NCI-H82 treated with DMSO at 0.1 percent for 48 hours (cell line): ENCODE data around the gene SPEF1.
"Not testable (repeated sequence)": the region's sequence is repeated elsewhere in the genome, so short reads cannot be mapped to it uniquely, and the experiment has no call there.

Experiments used
- DNase-seq: peaks from one replicate; lab custom pipeline; 2025; ENCODE audit not compliant: unreplicated experiment; lab: John Stamatoyannopoulos, UW

SPEF1 gene, protein sequence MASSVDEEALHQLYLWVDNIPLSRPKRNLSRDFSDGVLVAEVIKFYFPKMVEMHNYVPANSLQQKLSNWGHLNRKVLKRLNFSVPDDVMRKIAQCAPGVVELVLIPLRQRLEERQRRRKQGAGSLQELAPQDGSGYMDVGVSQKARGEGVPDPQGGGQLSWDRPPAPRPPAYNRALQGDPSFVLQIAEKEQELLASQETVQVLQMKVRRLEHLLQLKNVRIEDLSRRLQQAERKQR

DNA sequence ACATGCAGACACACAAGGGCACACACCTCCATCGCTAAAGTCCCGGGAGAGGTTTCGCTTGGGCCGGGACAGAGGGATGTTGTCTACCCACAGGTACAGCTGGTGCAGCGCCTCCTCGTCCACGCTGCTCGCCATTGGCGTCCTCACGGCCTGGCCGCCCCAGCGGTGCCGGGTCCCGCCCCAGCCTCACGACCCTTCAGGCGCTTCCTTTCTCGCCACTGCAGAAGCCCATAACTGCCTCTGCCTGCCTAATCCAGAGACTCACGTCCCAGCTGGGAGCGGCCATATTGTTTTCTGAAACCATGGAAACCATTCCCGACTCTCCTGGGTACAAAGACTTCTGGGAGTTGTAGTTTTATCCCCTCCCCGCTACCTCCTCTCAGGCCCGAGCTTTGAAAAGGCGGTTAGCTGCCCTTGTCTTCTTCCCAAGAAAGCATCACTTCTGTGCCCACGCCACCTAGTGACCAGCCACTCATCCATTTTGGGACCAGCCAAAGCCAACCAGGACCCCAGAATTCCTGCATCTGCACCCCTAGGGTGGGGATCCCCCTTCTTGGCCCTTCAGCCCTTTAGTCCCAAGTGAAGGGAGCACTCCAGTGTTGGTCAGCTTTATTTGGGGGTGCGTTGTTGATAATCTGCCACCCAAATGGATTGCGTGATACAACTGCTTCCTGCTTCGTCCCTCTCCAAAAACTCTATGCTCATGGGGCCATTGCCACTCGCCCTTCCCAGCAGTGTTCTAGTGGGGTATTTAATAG, at the start of gene SPEF1:
TSS of gene SPEF1 (minus strand) at position 296 of the 758 bp plus-strand sequence. CDS start at position 135, 161 bp downstream.
- DNase-seq: peak; percentile 96

DNA sequence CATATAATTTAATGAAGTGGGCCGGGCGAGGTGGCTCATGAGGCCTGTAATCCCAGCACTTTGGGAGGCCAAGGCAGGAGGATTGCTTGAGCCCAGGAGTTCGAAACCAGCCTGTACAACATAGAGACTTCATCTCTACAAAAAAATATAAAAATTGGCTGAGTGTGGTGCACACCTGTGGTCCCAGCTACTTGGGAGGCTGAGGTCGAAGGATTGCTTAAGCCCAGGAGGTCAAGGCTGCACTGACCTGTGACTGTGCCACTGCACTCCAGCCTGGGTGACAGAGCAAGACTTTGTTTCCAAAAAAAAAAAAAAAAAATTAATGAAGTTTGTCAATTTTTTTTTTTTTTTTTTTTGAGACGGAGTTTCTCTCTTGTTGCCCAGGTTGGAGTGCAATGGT, 48.6 kb upstream of the SPEF1 start:
- not testable (repeated sequence) for DNase-seq

DNA sequence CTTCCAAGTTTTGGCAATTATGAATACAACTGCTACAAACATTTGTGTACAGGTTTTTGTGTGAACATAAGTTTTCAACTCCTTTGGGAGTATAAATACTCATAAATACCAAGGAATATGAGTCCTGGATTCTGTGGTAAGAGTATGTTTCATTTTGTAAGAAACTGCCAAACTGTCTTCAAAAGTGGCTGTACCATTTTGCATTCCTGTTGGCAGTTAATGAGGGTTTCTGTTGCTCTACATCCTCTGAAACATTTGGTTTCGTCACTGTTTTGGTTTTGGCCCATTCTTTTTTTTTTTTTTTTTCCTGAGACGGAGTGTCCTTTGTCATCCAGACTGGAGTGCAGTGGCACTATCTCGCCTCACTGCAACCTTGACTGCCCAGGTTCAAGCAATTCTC, 47.5 kb upstream of the SPEF1 start:
- no peak for DNase-seq

DNA sequence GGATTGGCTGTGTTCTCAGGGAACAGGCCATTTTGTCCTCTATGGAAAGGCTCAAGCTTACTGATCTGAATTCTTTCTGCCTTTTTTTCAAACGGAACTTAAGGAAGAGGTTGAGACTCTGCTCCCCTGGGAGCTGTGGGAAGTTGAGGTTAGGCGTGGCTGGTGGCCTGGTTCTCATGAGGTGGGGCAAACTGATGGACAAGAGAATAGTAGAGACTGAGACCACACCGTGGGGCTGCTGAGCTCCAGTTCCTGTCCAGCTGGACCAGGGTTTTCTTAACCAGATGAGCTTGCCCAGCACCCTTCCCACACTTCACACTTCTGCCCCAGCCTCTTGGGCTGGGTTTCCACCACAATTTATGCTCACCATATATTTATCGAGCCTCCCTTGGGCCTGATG, 45.2 kb upstream of the SPEF1 start:
- no peak for DNase-seq

DNA sequence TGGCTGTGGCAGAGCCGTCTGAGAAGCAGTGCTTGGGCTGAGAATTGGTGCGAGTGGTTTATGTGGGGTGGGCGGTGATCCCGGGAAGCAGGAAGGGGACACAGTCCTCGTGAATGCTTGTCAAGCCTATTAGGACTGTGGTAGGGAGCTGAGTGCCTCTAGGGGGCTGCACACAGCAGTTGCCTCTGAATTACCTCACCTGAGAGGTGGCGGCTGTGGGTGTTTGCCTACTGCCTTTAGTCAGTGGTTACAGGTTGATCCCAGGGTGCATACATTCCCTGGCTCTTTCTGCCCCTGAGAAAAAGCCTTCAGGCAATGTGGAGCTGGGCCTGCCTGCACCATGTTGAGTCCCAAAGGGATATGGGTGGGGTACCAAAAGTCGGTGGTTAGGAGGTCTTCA, 44.3 kb upstream of the SPEF1 start:
- DNase-seq: no peak

DNA sequence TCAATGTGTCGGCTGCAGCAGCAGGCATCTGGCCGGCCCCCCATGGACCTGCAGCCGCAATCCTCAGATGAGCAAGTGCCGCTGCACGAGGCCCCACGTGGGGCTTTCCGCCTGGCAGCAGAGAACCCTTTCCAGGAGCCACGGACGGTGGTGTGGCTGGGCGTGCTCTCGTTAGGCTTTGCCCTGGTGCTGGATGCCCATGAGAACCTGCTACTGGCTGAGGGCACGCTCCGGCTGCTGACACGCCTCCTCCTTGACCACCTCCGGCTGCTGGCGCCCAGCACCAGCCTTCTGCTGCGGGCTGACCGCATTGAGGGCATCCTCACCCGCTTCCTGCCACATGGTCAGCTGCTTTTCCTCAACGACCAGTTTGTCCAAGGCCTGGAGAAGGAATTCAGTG, 42.6 kb upstream of the SPEF1 start:
- DNase-seq: no peak

DNA sequence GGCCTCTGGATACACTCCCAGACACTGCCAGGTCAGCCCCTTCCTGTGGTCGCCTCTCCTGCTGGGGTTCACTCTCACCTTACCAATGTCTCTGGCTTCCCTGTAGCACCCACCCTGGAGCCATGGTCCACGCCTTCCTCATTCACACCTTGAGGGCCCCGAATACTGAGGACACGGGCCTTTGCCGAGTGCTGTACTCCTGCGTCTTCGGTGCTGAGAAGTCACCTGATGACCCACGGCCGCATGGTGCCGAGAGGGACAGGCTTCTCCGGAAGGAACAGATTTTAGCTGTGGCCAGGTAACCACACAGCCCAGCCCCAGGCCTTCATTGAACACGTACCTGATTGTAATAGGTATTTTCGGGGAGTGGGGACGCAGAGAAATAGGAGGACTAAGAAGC, 40.7 kb upstream of the SPEF1 start:
- DNase-seq: no peak

DNA sequence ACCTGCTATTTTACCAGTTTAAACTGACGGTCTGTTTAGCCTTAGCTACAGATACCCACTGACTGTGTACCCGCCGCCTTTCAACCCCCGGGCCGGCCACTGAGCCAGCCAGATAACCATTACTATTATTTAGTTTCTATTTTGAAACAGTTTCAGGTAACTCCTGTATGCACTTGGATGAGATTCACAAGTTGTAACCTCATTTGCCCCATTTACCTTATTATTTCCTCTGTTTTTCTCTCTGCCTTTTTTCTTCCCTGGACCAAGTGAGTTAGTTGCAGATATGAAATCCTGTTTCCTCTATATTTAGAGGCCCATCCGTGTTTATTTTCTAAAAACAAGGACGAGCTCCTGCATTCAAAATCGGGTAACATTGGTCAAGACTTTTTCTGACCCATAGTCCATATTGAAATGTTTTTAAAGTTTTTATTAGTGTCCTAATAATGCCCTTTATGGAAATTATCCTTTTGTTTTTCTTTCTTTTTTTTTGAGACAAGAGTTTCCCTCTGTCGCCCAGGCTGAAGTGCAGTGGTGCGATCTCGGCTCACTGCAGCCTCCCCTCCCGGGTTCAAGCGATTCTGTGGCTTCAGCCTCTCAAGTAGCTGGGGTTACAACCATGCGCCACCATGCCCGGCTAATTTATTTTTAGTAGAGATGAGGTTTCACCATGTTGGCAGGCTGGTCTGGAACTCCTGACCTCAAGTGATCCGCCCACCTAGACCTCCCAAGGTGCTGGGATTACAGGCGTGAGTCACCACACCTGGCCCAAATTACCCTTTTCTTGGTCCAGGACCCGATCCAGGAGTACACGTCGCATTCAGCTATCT, 39.9 kb upstream of the SPEF1 start:
- DNase-seq: no peak

DNA sequence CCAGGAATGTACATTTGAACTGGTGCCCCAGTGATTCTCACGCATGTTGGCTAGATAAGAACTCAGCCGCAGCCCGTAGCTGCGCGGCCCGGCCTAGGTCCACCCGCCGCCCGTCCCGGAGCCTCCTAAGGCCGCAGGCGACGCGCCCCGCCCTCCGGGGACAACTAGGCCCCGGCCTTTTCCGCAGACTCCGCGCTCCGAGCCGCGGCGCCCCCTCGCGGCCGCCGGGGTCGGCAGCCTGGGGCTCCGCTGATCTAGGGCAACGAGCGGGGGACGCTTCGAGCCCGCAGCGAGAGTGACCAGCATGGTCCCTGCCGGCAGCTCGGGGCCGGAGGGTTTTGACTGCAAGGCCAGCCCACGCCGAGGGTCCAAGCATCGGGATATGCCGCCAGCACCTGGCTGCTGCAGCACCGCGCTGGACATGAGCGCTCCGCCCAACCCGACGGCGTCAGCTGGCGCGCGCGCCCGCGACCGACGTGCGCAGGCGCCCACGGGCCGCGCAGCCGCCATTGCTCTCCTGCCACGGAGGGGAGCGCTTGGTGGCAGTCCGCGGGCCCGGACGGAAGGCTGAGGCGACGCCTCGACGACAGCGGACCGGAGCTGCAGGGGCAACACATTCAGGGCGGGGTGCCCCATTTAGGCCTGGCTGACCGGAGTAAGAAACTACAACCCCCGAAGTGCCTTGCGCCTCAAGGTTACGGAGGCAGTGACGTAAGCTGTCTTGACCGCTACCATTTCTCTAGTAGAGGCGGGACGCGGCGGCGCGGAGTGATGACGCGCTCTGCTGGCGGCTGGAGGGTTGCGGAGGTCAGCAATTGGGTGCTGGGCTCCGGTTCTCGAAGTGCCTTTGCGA, 39.0 kb upstream of the SPEF1 start, which contains the start of gene AP5S1:
TSS of gene AP5S1 (plus strand) at position 500 of the 853 bp plus-strand sequence. CDS start 1,571 bp downstream, outside the sequence.
- DNase-seq: peak; percentile 80

DNA sequence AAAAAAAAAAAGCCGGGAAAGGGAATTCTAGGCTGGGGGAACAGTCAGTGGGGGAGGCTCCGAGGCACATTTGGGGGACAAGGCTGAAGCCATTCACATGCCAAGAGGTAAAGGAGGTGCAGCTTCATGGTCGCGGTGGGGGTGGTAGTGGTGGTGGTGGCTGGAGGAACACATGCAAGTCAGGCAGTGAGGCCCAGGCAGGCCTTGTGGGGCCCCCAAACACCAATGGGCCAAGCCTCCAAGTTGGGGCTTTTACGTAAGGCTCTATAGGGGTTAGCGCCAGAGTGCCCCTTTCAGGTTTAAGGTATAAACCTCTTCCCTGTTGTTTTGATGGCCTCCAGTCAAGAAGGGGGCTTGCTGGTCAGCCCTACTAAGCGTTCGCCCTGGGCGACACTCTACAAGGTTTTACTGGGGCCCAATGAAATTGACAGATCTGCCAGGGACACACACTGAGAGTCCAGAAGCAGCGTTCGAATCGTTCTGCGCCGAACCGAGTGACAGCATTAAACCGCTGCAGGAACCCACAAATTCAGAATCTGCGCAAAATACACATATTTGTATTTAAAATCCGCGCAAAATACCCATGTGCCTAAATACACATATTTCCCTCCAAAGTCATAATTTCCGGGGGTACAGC, 38.3 kb upstream of the SPEF1 start:
- DNase-seq: no peak

DNA sequence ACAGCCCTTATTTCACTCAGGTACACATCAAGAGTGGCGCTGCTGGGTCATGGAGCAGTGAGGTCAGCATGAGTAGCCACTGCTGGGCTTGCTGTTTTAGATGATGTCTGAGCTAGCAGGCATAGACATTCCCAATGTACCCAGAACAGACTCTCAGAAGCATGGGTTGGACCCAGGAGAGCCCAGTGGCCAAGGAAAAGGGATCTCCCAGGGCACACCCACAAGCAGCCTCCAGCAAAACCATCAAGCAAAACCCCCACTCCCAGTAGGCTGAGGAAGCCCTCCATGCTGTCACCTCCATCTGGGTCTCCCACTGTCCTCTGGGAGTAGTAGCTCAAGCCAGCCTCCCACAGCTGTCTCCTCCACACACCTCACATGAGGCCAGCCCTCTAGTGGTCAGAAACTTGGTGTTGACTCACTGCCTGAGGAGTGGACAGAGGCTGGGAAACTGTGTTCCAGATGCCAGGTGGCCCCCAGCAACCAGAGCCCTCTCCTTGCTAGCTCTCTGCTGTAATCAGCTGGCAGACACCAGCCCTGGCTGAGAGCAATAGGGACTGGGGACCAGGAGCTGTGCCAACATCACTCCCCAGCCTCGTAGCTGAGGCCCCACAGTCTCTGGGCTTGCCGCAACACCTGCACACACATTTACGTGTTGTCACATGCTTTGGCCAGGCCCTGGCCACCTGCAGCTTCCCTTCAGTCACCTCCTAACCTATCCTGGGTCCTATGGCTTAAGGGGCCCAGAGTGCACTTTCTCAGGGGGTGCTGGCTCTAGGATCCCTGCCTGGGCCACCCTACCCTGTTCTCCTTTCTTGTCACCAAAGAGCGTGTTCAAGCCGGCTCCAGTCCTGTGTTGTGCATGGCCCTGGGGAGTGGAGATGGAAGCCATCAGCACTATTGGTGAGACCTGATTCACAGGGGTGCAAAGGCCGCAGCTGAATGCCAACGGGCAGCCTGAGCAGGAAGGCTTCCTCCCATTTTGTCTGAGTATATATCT, 37.2 kb upstream of the SPEF1 start:
- DNase-seq: peak; percentile 60

DNA sequence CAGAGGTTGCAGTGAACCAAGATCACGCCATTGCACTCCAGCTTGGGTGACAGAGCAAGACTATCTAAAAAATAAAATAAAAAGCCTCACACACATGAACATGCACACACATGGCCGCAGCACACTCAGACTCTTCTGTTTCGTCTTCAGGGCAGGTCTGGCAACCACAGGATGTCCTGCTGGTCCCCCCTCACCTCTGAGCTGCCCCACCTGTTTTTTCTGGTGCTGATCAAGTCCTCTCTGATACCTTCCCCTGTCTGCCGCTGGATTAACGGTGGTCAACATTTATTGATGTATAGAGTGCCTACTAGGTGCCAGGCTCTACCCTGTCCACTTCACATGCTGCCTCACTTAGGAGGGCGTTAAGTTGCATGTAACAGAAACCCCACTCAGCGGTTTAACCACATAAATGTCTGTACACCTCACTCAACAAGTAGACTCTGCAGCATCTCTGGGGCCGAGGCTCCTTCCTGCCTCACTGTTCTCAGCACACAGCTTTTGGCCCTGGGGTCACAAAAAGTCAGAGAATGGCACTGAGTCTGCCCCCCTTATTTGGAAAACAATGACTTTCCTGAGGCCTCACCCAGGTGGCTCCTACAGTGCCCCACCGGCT, 34.6 kb upstream of the SPEF1 start:
- no peak for DNase-seq

DNA sequence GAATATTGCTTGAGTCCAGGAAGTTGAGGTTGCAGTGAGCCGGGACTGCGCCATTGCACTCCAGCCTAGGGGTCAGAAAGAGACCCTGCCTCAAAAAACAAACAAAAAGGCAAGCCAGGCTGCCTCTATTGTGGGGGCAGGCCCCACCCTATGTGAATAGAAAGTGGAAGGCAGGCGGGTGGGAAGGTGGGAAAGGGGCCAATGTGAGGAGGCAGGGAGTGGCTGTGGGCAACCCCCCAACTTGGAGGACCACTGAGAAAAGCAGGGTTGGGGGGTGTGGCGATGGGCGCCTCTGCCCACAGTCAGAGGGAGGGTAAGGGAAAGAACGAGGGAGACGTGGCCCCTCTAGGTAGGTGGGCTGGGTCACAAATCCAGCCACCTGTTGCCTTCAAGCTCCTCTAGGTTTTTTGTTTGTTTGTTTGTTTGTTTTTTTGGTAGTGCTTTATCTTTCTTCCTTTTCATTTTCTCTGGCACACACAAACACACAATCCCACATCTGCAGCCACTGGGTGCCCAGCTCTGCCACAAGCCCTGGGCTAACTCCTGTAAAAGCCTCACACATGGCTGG, 33.8 kb upstream of the SPEF1 start:
- DNase-seq: no peak

DNA sequence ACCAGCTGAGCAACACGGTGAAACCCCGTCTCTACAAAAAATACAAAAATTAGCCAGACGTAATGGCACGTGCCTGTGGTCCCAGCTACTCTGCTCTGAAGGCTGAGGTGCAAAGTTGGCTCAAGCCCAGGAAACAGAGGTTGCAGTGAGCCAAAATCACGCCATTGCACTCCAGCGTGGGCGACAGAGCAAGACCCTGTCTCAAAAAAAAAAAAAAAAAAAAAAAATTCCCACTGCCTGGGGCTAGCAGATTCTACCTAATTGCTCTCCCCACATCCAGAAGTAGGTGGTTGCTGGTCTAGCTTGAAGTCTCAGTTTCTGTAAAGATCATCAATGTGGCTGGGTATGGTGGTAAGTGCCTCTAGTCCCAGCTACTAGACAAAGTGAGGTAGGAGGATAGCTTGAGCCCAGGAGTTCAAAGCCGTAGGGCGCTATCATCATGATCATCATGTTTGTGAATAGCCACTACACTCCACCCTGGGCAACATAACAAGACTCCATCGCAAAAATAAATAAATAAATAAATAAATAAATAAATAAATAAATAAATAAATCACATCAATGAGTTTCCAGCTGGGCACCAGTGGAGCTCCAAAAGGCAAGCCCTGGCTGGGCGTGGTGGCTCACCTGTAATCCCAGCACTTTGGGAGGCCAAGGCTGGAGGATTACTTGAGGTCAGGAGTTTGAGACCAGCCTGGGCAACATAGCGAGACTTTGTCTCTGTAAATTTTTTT, 32.8 kb upstream of the SPEF1 start:
- DNase-seq: no peak

DNA sequence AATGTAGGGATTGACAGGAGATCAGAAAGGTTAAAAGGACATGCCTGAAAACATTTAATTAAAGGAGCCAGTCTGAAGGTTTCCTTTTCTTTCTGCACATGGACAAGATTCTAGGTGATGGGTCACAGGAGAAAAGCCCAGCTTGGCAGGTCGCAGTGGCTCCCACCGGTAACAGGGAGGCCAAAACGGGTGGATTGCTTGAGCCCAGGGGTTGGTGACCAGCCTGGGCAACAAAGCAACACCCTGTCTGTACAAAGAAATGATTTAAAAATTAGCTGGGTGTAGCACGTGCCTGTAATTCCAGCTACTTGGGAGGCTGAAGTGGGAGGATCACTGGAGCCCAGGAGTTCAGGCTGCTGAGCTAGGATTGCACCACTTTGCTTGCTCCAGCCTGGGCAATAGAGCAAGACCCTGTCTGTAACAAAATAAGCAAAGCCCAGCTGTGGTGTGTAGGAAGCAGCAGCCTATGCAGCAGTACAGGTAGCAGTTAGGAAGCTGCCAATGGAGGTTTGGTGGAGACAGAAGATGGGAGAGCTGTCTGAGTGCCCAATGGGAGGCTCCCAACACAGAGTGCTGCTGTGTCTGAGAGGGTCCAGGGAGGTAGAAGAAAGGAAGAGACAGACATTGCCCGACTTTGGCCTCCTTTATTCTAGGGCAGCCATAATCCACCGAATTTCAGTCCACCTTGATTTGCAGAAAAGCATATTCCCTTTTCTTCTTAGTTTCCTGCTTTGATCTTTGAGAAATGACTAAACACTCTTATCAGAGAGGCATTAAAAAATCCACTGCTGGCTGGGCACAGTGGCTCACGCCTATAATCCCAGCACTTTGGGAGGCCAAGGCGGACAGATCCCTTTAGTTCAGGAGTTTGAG, 32.0 kb upstream of the SPEF1 start:
- DNase-seq: no peak

DNA sequence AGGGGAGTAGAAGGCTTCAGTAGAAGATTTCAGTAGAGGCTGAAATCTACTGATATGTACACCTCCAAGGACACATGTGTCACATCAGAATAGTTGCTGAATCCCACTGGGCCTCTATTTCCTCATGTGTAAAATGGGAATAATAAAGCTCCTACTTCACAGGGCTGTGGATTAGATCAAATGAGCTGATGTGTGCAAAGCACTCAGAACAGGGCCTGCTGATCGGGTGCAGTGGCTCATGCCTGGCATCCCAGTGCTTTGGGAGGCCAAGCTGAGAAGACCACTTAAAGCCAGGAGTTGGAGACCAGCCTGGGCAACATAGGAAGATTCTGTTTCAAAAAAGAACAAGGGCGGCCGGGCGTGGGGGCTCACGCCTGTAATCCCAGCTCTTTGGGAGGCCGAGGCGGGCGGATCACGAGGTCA, 31.0 kb upstream of the SPEF1 start:
- DNase-seq: no peak
